Right renal pelvis (tissue), 4 donors: ENCODE data around the gene PPP2R5C. TPM values are rescaled to one million over a fixed set of nuclear protein-coding genes. Genes with fewer than 3 reads are reported as not detected.
A peak's percentile ranks its signal among the peaks of the same experiment; 100 is the strongest.
"Not testable (repeated sequence)": the region's sequence is repeated elsewhere in the genome, so short reads cannot be mapped to it uniquely, and the experiment has no call there.

Source experiments
- DNase-seq, 4 donors: peaks; one replicate each; pipeline ENCODE4 v3.0.0-alpha.2; 2013; ENCODE audit warnings: low read depth in 4 of 4, low spot score in 3 of 4, missing footprints in 1 of 4
- polyA plus RNA-seq, 4 donors: library from polyadenylated mRNA; unstranded; fragments of 120-200 nt; gene quantifications; one replicate each; pipeline ENCODE4 v1.2.1, GENCODE V29; 2013; ENCODE audit not compliant: insufficient read length in 4 of 4

Gene PPP2R5C
- polyA plus RNA-seq, 4 donors: 99.3 to 119 (median 117) TPM

DNA sequence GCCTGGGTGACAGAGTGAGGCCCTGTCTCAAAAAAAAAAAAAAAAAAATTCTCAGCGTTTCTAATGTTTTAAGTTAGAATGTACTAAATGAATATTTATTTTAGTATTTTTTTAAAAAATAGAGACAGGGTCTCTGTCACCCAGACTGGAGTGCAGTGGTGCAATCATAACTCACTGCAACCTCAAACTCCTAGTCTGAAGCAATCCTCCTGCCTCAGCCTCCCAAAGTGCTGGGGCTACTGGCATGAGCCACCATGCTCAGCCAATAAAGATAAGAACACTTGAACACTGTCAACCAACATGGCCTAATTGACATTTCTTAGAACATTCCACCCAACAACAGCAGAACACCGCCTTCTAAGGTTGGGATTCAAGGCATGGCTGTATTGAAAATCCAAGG, 197.8 kb downstream of the PPP2R5C start:
- DNase-seq: no peak

- DNase-seq: no peak
Measured at GRCh38 chr14:101960225-101960624, 198.7 kb downstream of the PPP2R5C start.

GRCh38 chr14:101961011-101961721, 199.7 kb downstream of the PPP2R5C start:
- peak in 3 of 4 donors; percentile 52 to 65 (median 58) for DNase-seq

DNA sequence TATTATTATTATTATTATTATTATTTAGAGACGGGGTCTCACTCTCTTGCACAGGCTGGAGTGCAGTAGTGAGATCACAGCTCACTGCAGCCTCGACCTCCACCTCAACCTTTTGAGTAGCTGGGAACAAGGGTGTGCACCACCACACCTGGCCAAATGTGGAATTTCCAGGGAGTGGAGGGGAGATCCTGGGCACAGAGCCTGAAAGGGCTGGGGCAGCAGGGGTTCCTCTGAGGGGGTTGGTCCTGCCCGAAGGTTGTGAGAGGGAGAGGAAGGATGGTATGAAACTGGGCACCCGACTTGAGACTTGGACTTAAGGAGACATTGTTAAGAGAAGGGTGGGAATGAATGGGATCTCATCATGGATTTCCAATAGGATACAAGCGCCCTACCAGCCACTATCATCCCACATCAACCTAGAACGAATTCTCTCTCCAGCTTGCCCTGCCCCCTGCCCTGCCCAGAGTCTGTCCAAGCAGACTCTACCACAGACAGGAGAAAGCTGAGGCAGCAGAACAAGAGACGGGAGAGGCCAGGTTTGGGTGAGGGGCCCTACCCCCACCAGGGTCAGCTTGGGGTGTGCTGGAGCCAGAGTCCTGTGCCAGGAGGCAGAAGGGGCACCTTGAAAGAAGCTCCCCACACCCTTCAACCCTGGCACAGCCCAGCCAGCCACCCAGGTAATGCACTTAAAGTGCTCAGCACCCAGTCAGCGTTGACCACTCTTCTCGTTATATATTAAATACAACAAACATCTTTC, 200.4 kb downstream of the PPP2R5C start:
- no peak for DNase-seq

DNA sequence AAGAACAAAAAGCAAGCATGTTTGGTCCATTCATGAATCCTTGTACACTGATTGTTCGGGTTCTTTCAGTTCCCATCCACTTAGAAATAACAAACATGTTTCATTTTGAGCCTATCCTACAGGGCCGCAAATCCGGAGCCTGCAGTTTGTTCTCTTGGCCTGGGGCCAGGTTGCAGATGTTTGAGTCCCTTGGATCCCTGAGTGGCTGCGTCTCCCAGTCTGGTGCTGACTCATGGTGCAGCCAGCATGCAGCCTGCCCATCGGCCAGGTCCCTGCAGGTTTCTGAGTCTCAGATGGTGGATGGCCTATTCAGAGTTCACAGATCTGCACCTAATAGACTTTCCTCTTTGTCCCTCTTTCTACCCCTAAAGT, 201.0 kb downstream of the PPP2R5C start:
- no peak for DNase-seq

GRCh38 chr14:101963052-101963451, 201.5 kb downstream of the PPP2R5C start:
- DNase-seq: no peak

GRCh38 chr14:101963656-101964296, 202.3 kb downstream of the PPP2R5C start:
- DNase-seq: no peak

GRCh38 chr14:101964297-101965180, 203.0 kb downstream of the PPP2R5C start, which contains the start of gene DYNC1H1:
Gene DYNC1H1, plus strand, starts transcription at chr14:101964573. Its CDS starts 119 bp downstream, at chr14:101964692.
- peak; percentile 82 to 85 (median 84) for DNase-seq

DNA sequence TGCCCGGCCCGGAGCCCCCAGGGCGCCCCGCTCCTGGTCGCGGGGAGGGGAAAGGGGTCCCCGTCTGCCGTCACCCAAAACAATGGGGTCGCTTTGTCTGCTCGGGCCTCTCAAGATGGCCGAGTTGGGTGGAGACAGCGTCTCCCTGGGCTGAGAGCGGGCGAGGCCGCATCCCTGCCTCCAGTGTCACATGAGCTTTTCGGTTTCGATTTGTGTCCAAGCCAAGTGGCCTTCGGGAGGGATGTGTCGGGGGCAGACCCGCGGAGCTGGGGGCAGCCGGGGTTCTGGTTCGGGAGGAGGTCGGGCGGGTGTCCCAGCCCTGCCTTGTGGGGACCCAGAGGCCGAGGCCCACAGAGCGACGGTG, 203.7 kb downstream of the PPP2R5C start:
- DNase-seq: peak in 1 of 4 donors; percentile 37

DNA sequence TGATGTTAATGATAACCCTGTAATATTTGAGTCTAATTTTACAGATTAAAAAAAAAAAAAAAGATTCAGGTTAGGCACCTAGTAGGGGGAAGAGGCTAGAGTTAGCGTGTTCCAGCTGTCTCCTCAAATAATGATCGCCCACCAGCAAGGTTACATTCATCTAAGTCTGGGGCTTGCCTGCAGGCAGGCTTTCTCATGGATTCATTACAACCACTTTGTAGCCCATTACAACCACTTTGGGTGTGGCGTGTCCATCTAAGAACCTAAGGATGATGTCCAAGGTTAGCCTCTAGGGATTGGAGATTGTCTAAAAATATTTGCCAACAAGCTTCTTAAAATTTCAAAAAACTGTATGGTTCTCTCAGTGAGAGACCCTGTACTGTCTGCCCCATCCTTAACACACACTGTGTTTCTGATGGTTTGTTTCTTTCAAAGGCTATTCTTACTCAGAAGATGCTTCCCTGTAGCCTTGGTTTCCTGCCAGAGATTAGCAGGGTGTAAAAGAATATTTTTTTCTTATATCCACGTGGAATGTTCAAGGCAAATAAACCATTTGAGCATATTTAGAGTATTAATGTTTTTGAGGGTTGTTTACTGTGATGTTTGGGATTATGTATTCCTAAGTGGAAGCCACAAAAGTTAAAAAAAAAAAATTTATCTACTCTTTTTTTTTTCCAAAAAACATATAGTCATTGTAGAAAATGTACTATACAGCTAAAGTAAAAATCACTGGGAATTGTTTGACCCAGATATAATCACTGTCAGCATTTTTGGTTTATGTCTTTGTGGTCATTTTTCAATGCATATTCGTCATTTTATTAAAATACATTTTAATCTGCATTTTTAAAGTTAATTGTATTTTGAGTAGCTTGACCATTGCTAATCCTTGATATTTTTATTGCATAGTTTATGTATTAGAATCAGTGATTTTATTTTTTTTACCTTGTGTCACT, 204.5 kb downstream of the PPP2R5C start:
- DNase-seq: no peak

- no peak for DNase-seq
Measured at GRCh38 chr14:101966742-101967141, 205.2 kb downstream of the PPP2R5C start.

- DNase-seq: no peak
Measured at GRCh38 chr14:101968186-101968585, 206.7 kb downstream of the PPP2R5C start.

GRCh38 chr14:101969481-101969880, 208.0 kb downstream of the PPP2R5C start:
- no peak for DNase-seq

DNA sequence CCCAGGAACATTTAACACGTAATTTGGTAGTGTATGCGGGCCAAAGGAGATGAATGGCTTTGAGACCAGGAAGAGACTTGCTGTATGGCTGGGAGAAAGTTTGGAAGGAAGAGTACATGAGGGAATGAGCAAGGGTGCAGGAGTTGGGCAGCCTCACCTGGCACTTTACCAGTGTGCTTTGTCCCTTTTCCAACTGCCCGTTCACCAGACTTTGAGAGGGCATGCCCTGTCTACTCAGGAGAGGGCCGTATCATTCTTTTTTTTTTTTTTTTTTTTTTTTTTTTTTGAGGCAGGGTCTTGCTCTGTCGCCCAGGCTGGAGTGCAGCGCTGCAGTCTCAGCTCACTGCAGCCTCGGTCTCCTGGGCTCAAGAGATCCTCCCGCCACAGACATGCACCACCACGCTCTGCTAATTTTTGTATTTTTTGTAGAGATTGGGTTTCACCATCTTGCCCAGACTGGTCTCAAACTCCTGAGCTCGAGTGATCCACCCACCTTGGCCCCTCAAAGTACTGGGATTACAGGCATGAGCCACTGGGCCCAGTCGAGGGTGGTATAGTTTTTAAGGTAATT, 209.4 kb downstream of the PPP2R5C start:
- no peak for DNase-seq

GRCh38 chr14:101971458-101971857, 209.9 kb downstream of the PPP2R5C start:
- DNase-seq: not testable (repeated sequence)

DNA sequence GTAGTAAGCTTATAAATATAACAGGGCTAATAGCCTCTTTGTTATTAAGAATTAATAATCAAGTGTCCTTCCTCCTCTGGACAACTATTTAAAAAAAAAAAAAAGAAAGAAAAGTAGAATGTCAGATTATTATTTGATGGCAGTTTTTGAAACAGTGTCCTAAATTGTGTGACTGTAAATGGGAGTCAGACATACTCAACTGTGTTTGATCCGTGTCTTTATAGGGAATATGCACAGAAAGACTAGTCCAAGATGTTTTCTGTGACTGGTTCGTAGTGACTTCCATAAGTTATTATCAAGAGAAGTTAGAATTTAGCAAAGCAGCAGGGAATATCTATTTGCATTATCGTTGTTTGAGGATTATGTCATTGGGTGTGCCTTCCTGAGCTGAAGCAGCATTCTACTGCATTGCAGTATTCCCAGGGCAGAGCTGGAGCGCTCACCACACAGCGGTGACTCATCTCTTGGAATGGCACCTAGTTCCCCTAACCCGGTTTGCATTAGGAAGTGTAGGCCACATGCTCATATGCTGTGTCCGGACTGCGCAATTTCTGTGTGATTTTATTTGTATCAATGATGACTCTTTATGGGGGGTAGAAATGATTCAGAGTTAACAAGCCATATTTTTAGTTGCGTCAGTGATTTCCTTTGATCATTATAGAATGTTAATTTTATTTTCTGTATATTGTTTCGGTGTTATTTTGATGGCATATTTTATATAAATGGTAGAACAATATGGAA, 210.8 kb downstream of the PPP2R5C start:
- DNase-seq: no peak

DNA sequence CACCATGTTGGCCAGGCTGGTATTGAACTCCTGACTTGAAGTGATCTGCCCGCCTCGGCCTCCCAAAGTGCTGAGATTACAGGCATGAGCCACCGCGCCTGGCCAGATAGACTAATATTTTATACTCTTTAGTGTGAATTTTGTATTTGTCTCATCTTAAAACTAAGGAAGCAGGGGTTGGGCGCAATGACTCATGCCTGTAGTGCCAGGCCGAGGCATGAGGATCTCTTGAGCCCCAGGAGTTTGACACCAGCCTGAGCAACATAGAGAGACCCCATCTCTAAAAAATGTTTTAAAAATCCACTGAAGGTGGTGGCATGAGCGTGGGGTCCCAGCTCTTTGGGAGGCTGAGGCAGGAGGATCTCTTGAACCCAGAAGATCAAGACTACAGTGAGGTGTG, 211.8 kb downstream of the PPP2R5C start:
- DNase-seq: no peak

GRCh38 chr14:101975231-101975630, 213.7 kb downstream of the PPP2R5C start:
- no peak for DNase-seq
